ENCODE data around the gene SFXN5.

DNA sequence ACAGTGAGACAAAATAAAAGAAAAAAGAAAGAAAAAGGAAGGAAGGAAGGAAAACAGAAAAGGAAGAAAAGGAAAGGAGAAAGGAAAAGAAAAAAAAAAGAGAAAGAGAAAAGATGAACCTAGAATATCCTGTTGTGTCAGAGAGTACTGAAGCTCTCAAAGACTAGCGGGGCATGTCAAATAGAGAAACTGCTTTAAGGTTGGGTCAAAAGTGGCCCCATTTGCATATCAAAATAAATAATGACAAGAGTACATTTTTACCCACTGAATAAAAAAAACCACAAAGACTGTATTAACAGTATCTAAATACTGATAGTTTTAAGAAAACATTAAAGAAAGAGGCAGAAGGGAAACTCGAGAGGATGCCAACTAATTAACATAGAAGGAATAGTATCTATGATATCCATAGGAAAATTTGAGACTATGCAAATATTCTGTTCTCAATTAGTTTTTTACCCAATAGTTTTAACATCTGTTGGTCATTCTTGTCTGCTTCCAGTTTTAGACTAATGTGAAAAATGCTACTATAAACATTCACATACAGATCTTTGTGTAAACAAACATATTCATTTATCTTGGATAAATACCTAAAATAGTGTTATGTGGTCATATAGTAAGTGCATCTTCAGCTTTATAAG is 53.2 kb downstream of the SFXN5 start:
- TF ChIP-seq POLR2A (IDR thresholded peaks at IDR 0.05) = no peak
- TF ChIP-seq, protein P1, sequence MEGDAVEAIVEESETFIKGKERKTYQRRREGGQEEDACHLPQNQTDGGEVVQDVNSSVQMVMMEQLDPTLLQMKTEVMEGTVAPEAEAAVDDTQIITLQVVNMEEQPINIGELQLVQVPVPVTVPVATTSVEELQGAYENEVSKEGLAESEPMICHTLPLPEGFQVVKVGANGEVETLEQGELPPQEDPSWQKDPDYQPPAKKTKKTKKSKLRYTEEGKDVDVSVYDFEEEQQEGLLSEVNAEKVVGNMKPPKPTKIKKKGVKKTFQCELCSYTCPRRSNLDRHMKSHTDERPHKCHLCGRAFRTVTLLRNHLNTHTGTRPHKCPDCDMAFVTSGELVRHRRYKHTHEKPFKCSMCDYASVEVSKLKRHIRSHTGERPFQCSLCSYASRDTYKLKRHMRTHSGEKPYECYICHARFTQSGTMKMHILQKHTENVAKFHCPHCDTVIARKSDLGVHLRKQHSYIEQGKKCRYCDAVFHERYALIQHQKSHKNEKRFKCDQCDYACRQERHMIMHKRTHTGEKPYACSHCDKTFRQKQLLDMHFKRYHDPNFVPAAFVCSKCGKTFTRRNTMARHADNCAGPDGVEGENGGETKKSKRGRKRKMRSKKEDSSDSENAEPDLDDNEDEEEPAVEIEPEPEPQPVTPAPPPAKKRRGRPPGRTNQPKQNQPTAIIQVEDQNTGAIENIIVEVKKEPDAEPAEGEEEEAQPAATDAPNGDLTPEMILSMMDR (IDR thresholded peaks at IDR 0.05) = no peak

Measured in right lobe of liver (tissue), 4 donors.